Gastroesophageal sphincter (tissue), 3 donors: ENCODE measurements around the gene UNC13C.

Experiments used
- CTCF ChIP-seq, 4 experiments: fragments of 200-600 bp in 2 of 4; fragments of 450-650 bp in 2 of 4; sonication (generic) in 1 of 4; IDR thresholded peaks; one replicate each; pipeline ENCODE4 v1.5.1; 2017 to 2019; ENCODE audit warnings: antibody characterized with exemption in 4 of 4, mild to moderate bottlenecking in 2 of 4, moderate library complexity in 2 of 4
- POLR2A ChIP-seq, 2 donors: fragments of 450-650 bp; IDR thresholded peaks; one replicate each; pipeline ENCODE4 v1.6.1; 2017; ENCODE audit warnings: antibody characterized with exemption in 2 of 2, mild to moderate bottlenecking in 2 of 2, moderate library complexity in 1 of 2
- POLR2AphosphoS5 ChIP-seq: sonication (generic); formaldehyde crosslinking; IDR thresholded peaks from one replicate; pipeline ENCODE4 v1.6.1; 2017; ENCODE audit warnings: antibody characterized with exemption

GRCh38 chr15:54540721-54541120, 562.5 kb downstream of the UNC13C start:
- TF ChIP-seq CTCF (IDR thresholded peaks at IDR 0.05) (no peak), POLR2A (IDR thresholded peaks at IDR 0.05) (no peak), POLR2AphosphoS5 (no peak)
